Activated naive CD4-positive, alpha-beta T cell treated with anti-CD3 and anti-CD28 coated beads, Interleukin-2, amount 50 U/mL, for 72 hours (primary cell): Measurements from ENCODE around the gene TTC34. TPM values are rescaled to one million over a fixed set of nuclear protein-coding genes. Genes with fewer than 3 reads are reported as not detected.

ENCODE experiments used
- ATAC-seq, 2 donors: fragments of 150-1000 bp; cut with Tn5 transposase; 2 replicates each; pipeline ENCODE4 v1.10.0; 2021; ENCODE audit warnings: mild to moderate bottlenecking in 2 of 2, moderate library complexity in 2 of 2
- DNase-seq, 2 donors: peaks; one replicate each; pipeline ENCODE4 v3.0.0; 2021 to 2022; ENCODE audit warnings: low spot score in 2 of 2
- H3K27ac Mint-ChIP-seq, 2 donors: one replicate each; pipeline ENCODE4 v1.8.0; 2022; ENCODE audit warnings: mild to moderate bottlenecking in 2 of 2, mixed read lengths in 2 of 2
- H3K36me3 Mint-ChIP-seq, 2 donors: one replicate each; pipeline ENCODE4 v1.8.0; 2022; ENCODE audit warnings: mixed read lengths in 2 of 2
- H3K9me3 Mint-ChIP-seq, 2 donors: one replicate each; pipeline ENCODE4 v1.8.0; 2022; ENCODE audit warnings: mixed read lengths in 2 of 2
- total RNA-seq, 2 donors: library from RNA; stranded (reverse); gene quantifications; one replicate each; pipeline ENCODE4 v1.2.3, GENCODE V29; 2022

The TTC34 gene
- total RNA-seq, 2 donors from 2014 or later = 0.80 to 1.3 TPM

DNA sequence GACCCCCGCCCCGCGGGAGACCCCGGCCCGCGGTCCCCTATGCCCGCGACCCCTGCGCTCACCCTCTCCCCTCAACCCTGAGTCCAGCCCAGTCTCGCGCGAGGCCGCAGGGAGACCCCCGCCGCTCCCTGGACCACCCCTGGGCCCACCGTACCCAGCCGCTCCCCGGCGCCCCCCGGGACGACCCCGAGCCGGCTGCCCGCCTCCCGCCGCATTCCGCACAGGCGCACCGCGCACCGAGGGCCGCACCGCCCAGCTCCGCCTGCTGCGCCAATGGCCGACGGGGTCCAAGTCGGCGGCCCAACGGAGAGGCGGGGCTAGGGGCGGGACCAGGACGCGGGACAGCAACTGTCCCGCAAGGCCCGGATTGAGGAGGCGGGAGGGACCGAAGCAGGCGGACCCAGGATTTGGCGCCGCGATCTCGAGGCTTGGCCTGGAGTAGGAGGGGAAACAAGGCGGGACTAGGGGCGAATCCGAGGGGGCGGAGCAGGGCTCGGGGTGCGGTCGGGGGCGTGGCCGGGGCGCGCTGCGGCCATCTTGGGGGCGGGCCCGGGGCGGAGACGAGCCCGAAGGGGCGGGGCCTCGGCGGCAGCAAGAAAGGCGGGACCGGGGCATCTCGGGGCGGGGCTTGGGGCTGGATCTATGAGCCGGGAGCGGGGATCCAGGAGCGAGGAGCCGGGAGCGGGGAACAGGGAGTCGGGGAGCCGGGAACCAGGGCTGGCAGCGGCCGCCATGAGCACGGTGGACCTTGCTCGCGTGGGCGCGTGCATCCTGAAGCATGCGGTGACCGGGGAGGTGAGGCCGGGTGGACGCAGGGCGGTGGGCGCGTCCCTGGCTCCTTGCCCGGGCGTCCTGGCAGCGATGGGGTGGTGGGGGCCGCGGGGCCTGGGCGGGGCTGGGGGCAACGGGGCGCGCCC lies 215.1 kb downstream of the TTC34 start, which contains the start of gene PRXL2B:
TSS of gene PRXL2B (plus strand) at position 624 of the 917 bp plus-strand sequence. CDS start at position 733, 109 bp downstream.
- peak; percentile 80 to 84 for ATAC-seq
- peak within 1 kb of the TSS; percentile 94 to 98 for H3K27ac Mint-ChIP-seq

More for the DNA sequence above, 215.1 kb downstream of the TTC34 start, which contains the start of gene PRXL2B:
- peak; percentile 99 for DNase-seq
- Mint-ChIP-seq H3K9me3 (peaks cover 0 to 4% of the 10 kb centered on the region in 2 donors), H3K36me3 (peaks cover 6 to 11% of the 10 kb centered on the region in 2 donors)

Other genes starting within 250 kb of the TTC34 start
- gene TNFRSF14, start 245.3 kb downstream of the TTC34 start, total RNA-seq = 100 to 1,000 TPM; 124 to 183 TPM
- 10 to 100 TPM; 34.7 to 38.8 TPM for gene PRXL2B, start 214.9 kb downstream of the TTC34 start, total RNA-seq
- gene MMEL1, start 168.7 kb downstream of the TTC34 start, total RNA-seq = 1 to 10 TPM; 1.4 to 2.5 TPM
- not detected for gene ACTRT2, start 219.8 kb upstream of the TTC34 start, total RNA-seq